ENCODE results near the gene TF.

DNA sequence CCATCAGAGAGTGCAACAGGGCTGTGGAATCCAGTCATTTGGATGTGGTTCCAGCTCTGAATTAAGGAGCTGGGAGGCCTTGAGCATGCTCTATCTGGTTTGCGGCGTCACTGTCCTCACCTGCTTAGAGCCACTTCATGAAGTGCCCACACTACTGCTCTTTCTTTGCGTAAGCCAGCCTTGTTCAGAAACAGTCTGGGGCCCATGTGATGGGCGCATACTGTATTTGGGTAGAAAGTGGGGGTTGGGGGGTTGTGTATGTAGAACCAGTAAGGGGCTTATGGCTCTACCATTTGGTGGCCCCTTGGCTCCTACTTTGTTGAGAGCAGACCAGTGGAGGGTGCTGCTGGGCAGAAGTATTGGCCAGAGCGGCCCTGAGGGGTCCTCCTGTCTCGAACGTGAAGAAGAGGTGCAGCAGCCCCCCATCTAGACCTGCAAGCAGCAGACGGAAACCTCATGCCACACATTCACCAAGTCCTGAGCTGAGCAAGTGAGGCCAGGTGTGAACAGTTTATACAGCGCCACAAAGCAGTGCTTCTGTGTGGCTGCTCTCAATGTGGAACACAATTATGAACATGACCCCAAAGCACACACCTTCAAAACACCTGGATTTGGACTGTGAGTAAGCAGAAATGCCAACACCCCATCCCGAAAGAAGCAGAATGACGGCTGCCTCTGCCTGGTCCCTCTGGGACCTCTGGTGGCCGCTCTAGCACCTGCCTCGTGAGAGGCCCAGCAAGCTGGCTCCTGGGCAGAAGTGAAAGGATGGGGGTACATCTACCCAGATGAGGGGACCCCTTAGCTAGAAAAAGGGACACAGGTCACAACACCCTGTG is 86.0 kb downstream of the TF start:
- TF ChIP-seq CTCF (IDR thresholded peaks at IDR 0.05; ENCODE audit: low read depth, low read length) (no peak), POLR2A (IDR thresholded peaks at IDR 0.05; ENCODE audit: extremely low read depth, insufficient read length) (no peak), MYC (IDR thresholded peaks at IDR 0.05; ENCODE audit: low read depth, low read length) (no peak), MAX (IDR thresholded peaks at IDR 0.05; ENCODE audit: low read depth, low read length) (no peak)
